ENCODE results near the gene SPSB1. TPM values are rescaled to one million over a fixed set of nuclear protein-coding genes. Genes with fewer than 3 reads are reported as not detected.
A peak's percentile ranks its signal among the peaks of the same experiment; 100 is the strongest.

The SPSB1 gene
- total RNA-seq, 2 donors from 2014 or later, result 107 to 171 TPM

DNA sequence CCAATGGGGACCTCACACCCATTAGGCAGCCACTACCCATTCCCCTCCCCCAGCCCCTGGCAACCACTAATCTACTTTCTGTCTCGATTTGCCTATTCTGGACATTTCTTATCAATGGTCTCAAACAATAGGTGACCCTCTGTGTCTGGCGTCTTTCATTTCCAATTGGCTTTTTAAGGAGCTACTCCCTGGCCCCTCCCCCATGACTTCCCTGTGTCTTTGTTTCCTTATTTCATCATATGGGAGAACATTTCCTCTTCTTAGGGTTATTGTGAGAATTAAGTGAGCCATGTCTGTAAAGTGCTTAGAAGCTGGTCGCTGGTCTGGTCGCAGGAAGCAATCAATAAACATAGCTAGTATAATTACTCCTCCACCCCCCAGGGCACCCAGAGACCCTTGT is 80.9 kb downstream of the SPSB1 start:
- TF ChIP-seq, protein P1, sequence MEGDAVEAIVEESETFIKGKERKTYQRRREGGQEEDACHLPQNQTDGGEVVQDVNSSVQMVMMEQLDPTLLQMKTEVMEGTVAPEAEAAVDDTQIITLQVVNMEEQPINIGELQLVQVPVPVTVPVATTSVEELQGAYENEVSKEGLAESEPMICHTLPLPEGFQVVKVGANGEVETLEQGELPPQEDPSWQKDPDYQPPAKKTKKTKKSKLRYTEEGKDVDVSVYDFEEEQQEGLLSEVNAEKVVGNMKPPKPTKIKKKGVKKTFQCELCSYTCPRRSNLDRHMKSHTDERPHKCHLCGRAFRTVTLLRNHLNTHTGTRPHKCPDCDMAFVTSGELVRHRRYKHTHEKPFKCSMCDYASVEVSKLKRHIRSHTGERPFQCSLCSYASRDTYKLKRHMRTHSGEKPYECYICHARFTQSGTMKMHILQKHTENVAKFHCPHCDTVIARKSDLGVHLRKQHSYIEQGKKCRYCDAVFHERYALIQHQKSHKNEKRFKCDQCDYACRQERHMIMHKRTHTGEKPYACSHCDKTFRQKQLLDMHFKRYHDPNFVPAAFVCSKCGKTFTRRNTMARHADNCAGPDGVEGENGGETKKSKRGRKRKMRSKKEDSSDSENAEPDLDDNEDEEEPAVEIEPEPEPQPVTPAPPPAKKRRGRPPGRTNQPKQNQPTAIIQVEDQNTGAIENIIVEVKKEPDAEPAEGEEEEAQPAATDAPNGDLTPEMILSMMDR (IDR thresholded peaks at IDR 0.05), result no peak
- peaks cover 2% of the 10 kb centered on the region for H3K36me3 ChIP-seq
- H3K9me3 ChIP-seq, result no peaks in the 10 kb centered on the region
- H3K27ac ChIP-seq, result peak overlapping the region; percentile 93 to 96
- H3K4me3 ChIP-seq, result no peak overlapping the region
- peaks cover 61 to 90% of the 10 kb centered on the region in 2 donors for H3K4me1 ChIP-seq (ENCODE audit: control insufficient read depth in 1 of 2, low read depth in 2 of 2)
- H3K27me3 ChIP-seq (replicated peaks; ENCODE audit: insufficient read depth), result no peaks in the 10 kb centered on the region
- DNase-seq (ENCODE audit: low spot score), result no peak
- ATAC-seq (ENCODE audit: insufficient number of reproducible peaks, low FRiP score, low read depth), result no peak

DNA sequence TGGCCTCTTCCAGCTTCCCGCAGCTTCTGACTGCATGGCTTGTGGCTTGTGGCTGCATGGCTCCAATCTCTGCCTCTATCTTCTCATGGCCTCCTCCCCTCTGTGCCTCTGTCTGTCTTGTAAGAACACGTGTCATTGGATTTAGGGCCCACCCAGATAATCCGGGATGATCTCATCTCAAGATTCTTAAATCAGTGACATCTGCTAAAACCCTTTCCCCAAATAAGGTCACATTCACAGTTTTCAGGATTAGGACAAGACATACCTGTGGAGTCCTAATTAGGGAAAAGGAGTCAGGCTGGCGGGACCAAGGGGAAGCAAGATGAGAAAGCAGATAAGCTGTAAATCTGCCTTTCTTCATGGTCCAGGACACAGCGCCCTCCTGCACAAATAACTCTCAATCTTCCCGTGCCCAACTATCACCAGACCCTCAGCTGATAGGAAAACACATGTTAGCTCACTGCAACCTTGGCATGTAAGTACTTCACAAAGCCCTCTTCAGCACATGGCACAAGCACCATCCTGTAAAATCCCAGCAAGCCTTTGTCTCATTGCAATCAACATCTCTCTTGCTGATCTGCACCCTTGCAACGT is 82.2 kb downstream of the SPSB1 start:
- DNase-seq (ENCODE audit: low spot score), result no peak
- Histone ChIP-seq H3K27me3 (replicated peaks; ENCODE audit: insufficient read depth) (no peaks in the 10 kb centered on the region), H3K27ac (peak overlapping the region; percentile 93 to 96), H3K9me3 (no peaks in the 10 kb centered on the region), H3K4me3 (no peak overlapping the region), H3K4me1 (ENCODE audit: control insufficient read depth in 1 of 2, low read depth in 2 of 2) (peaks cover 62 to 92% of the 10 kb centered on the region in 2 donors), H3K36me3 (no peaks in the 10 kb centered on the region)
- ATAC-seq (ENCODE audit: insufficient number of reproducible peaks, low FRiP score, low read depth), result no peak
- TF ChIP-seq, protein P1 (IDR thresholded peaks at IDR 0.05), result no peak

DNA sequence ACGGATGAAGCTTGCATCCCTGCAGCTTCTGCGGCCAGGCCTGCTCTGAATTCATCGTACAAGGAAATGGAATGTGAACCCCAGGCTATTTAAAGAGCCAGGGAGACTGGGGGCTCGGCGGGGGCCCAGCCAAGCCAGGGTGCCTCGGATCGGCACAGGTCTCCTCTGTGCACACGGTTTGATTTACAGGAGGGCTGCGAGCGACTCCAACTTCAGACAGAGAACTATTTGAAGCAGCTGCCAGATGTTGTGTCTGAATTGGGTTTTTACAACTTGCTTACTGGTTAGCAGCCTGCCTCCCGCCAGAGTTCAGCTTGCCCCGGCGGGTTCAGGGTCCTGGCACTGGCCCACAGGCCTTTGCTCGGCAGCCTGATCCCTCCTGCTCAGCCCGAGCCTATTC is 83.2 kb downstream of the SPSB1 start:
- Histone ChIP-seq H3K4me3 (peak overlapping the region; percentile 51), H3K27me3 (replicated peaks; ENCODE audit: insufficient read depth) (no peaks in the 10 kb centered on the region), H3K4me1 (ENCODE audit: control insufficient read depth in 1 of 2, low read depth in 2 of 2) (peaks cover 62 to 82% of the 10 kb centered on the region in 2 donors), H3K27ac (peak overlapping the region; percentile 93 to 96), H3K36me3 (no peaks in the 10 kb centered on the region), H3K9me3 (no peaks in the 10 kb centered on the region)
- DNase-seq (ENCODE audit: low spot score) (peak; percentile 17), ATAC-seq (ENCODE audit: insufficient number of reproducible peaks, low FRiP score, low read depth) (no peak)
- TF ChIP-seq, protein P1 (IDR thresholded peaks at IDR 0.05), result no peak

DNA sequence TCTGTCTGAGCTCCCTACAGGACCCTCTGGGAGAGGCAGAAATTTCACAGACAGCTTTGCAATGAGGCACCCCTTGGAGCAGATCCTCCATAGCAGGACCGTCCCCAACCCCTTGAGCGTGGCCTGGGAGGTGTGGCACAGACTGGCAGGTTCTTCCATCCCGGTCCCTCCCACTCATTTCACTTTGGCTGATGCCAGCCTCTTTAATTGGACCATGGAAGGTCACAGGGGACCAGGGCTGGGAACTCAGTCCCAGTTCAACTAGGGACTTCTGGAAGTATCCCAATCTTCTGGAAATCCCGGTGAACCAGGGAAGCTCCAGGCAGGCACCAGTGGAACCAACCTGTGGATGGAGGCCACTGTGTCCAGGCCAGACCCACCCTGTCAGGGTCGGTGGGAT is 83.7 kb downstream of the SPSB1 start:
- no peaks in the 10 kb centered on the region for H3K9me3 ChIP-seq
- TF ChIP-seq, protein P1 (IDR thresholded peaks at IDR 0.05), result no peak
- H3K27ac ChIP-seq, result peak overlapping the region; percentile 93 to 96
- H3K36me3 ChIP-seq, result no peaks in the 10 kb centered on the region
- no peaks in the 10 kb centered on the region for H3K27me3 ChIP-seq (replicated peaks; ENCODE audit: insufficient read depth)
- peaks cover 57 to 76% of the 10 kb centered on the region in 2 donors for H3K4me1 ChIP-seq (ENCODE audit: control insufficient read depth in 1 of 2, low read depth in 2 of 2)
- ATAC-seq (ENCODE audit: insufficient number of reproducible peaks, low FRiP score, low read depth), result peak; percentile 7
- DNase-seq (ENCODE audit: low spot score), result no peak
- peak overlapping the region; percentile 51 for H3K4me3 ChIP-seq

DNA sequence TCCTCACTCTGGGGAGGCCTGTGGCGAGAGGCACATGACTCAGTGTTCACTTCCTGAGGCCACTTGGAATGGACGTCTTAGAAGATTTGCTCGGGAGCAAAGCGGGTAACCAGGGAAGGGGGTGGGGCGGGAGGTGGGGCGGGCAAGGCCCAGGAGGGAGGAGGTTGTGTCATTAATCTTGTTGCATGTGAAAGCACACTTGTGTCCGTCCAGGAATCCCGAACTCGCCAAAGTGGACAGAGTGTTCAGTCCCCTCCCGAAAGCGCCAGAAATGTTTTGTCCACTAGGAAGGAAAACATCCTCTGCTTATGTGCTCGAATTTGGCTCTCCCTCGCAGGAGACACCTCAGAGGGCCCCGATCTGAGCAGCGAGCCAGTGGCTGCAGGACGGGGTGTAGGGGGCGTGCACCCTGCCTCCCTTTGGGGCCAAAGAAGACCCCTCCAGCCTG is 84.2 kb downstream of the SPSB1 start:
- H3K4me3 ChIP-seq, result peak overlapping the region; percentile 51
- DNase-seq (ENCODE audit: low spot score) (no peak), ATAC-seq (ENCODE audit: insufficient number of reproducible peaks, low FRiP score, low read depth) (peak; percentile 84)
- peak overlapping the region; percentile 93 to 96 for H3K27ac ChIP-seq
- no peaks in the 10 kb centered on the region for H3K27me3 ChIP-seq (replicated peaks; ENCODE audit: insufficient read depth)
- H3K9me3 ChIP-seq, result no peaks in the 10 kb centered on the region
- TF ChIP-seq, protein P1 (IDR thresholded peaks at IDR 0.05), result peak; percentile 19
- no peaks in the 10 kb centered on the region for H3K36me3 ChIP-seq
- peaks cover 56 to 74% of the 10 kb centered on the region in 2 donors for H3K4me1 ChIP-seq (ENCODE audit: control insufficient read depth in 1 of 2, low read depth in 2 of 2)

All from thoracic aorta (tissue), 2 donors.